Colon (tissue), 2 donors: Measurements from ENCODE around the gene DPY19L2.
"Not testable (repeated sequence)": the region's sequence is repeated elsewhere in the genome, so short reads cannot be mapped to it uniquely, and the experiment has no call there.

Experiments used
- FAIRE-seq: peaks from 2 replicates; lab custom pipeline; 2012; peaks lifted over from hg19 to GRCh38; lab: Jason Lieb, UNC
- donor health status: control.
- donor health status: control.

Gene DPY19L2

GRCh38 chr12:63668028-63668799 lies at the start of gene DPY19L2:
Gene DPY19L2 (minus strand): TSS chr12:63668493. CDS start chr12:63668393, 100 bp downstream.
- no peak for FAIRE-seq

- FAIRE-seq, result not testable (repeated sequence)
These were observed 48.6 kb upstream of the DPY19L2 start for GRCh38 chr12:63716891-63717290.

GRCh38 chr12:63715107-63715625 lies 46.9 kb upstream of the DPY19L2 start:
- not testable (repeated sequence) for FAIRE-seq

DNA sequence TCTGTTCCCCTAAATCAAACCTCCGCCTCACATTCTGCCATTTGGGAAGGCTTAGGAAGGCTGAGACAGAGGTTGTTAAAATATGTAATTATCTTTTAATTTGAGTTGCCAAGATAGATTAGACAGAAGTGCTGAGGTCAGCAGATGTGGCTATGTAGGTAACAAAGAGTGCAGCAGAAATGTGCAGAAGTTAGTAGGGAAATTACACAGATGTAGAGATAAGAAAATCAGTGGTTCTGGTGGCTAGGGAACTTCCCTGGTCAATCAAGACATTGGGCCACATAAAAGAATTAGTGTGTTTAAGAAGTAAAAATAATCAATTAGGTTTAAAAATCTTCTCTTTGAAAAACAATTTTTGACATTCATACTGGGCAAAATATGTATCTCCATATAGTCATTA lies 46.1 kb upstream of the DPY19L2 start:
- FAIRE-seq, result not testable (repeated sequence)

DNA sequence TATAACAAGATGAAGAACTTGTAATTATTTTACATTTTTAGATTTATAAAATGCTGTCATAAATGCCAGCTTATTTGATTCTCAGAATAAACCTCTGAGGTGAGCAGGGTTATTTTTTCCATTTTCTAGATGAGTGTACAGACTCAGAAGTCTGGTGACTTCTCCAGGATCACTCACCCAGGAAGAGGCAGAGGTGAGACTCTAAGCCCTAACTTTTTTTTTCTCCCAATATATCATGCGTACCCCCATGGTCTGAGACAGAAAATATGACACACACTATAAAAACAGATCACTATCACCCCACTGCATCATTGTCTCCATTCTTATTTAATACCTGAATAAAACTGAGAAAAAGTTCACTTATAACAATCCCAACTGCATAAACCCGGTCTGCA lies 45.4 kb upstream of the DPY19L2 start:
- FAIRE-seq, result not testable (repeated sequence)

- FAIRE-seq, result not testable (repeated sequence)
These were observed 44.8 kb upstream of the DPY19L2 start for GRCh38 chr12:63712979-63713680.

DNA sequence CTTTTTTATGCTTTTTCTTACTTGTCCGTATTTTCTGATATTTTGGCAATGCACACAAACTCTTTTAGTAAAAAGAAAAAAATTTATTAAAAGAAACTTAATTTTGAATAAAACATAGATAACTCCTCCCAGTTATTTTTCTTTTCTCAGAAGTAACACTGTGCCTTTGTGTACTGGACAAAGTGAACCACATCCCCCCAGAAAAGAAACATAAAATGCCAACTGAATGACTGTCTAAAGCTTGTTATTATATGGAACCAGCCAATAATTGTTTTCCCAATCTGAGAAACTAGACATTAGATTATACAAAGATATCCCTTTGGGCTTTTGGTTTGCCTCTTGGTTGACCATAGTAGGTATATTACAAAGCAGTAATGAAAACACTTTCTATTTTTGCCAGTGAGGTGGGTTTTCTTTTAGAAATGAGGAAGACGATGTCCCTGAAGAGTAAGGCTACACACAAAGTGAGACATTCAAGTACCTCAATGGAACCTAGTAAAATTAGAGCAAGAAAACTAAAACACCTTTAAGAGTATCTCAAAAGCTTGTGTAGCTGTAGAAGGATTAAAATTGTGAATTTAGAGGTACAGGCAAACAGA lies 44.2 kb upstream of the DPY19L2 start:
- FAIRE-seq, result not testable (repeated sequence)

GRCh38 chr12:63711339-63711738 lies 43.0 kb upstream of the DPY19L2 start:
- not testable (repeated sequence) for FAIRE-seq

- FAIRE-seq, result no peak
These were observed 38.0 kb upstream of the DPY19L2 start for GRCh38 chr12:63706336-63706735.

- not testable (repeated sequence) for FAIRE-seq
These were observed 31.5 kb upstream of the DPY19L2 start for GRCh38 chr12:63699678-63700382.

DNA sequence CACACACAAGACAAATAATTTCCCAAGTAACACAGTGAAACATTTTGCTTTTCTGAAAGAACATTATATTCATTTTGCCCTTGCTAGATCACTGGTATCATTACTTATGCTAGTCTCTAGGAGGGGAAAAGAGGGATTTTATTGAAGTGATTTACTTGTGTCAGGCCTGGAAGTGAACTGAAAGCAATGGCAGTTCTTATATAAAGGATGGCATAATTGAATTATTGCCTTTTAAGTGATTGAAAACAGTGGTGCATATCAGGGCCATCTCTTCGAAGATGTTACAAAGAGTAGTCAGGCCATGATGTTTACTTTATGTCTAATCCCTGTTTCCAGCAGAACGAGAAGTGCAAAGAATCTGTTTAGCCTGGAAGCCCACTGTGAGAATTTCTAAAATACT lies 30.7 kb upstream of the DPY19L2 start:
- not testable (repeated sequence) for FAIRE-seq

GRCh38 chr12:63690837-63691236 lies 22.5 kb upstream of the DPY19L2 start:
- FAIRE-seq, result not testable (repeated sequence)

GRCh38 chr12:63689141-63689540 lies 20.8 kb upstream of the DPY19L2 start:
- not testable (repeated sequence) for FAIRE-seq

GRCh38 chr12:63686623-63687022 lies 18.3 kb upstream of the DPY19L2 start:
- FAIRE-seq, result not testable (repeated sequence)

GRCh38 chr12:63685789-63686188 lies 17.5 kb upstream of the DPY19L2 start:
- not testable (repeated sequence) for FAIRE-seq

GRCh38 chr12:63682617-63683016 lies 14.3 kb upstream of the DPY19L2 start:
- not testable (repeated sequence) for FAIRE-seq

GRCh38 chr12:63680758-63681157 lies 12.5 kb upstream of the DPY19L2 start:
- not testable (repeated sequence) for FAIRE-seq

GRCh38 chr12:63672550-63672949 lies 4.3 kb upstream of the DPY19L2 start:
- FAIRE-seq, result peak; percentile 74

DNA sequence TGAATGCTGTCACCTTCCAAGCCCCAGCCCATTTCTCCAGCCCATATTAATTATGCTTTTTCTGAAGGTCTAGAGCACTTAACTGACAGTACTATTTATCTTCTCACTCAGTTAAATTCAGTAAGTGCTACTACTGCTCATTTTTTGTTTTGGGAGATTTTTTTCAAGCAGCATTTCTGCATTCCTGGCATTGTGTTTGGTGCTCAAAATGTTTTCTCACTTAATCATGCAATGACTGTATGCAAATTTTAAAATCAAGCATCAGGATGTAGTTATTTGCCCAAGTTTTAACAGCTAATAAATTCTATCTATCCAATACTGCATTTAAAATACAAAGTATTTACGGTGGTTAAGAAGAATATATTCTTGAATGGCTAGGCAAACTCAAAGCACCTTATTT lies 1.6 kb upstream of the DPY19L2 start:
- not testable (repeated sequence) for FAIRE-seq

DNA sequence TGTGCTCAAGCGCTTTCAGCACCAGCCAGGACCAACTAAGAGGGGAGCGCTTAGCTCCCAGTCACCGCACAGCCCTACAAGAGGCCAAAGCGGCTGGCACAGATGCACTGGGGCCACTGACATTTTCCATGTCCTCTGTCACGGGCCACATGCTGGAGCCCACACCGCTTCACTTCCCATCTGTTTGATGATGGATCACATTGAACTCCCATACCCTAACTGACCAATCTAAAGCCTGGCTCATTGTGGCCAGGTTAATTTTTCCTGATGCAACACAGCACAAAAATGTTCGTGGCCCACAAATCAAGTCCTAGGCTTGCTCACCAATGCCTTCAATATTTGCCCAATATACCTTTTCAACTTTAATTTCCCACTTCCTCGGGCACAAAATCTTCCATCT lies 1.1 kb upstream of the DPY19L2 start:
- not testable (repeated sequence) for FAIRE-seq

- not testable (repeated sequence) for FAIRE-seq
These were observed 590 bp upstream of the DPY19L2 start for GRCh38 chr12:63668800-63669365.

DNA sequence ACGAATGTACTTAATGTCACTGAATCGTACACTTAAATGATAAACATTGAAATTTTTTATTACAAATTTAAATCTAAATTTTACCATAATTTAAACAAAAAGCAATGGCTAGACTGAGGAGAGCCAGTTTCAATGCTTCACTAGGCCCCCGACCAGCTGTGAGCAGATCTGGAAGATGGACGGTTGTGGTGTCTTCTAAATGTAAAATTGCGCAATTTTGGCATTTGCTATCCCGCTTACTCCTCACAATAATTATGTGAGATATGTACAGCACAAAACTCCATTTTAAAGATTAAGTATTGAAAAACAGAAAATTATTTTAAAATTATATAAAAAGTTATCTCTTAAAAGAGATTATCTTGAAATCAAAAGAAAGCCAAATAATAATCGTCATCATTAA lies 5.3 kb downstream of the DPY19L2 start:
- not testable (repeated sequence) for FAIRE-seq
